ENCODE measurements around the gene EPSTI1.
"Not testable (repeated sequence)": the region's sequence is repeated elsewhere in the genome, so short reads cannot be mapped to it uniquely, and the experiment has no call there.

Gene EPSTI1

GRCh38 chr13:43005460-43006236 is 13.6 kb upstream of the EPSTI1 start:
- no peak for DNase-seq

- DNase-seq, result no peak
Observed at GRCh38 chr13:43003729-43004128, 11.7 kb upstream of the EPSTI1 start.

GRCh38 chr13:43003010-43003409 is 11.0 kb upstream of the EPSTI1 start:
- DNase-seq, result no peak

GRCh38 chr13:43002021-43002420 is 10.0 kb upstream of the EPSTI1 start:
- no peak for DNase-seq

- DNase-seq, result no peak
Observed at GRCh38 chr13:43000676-43001075, 8.6 kb upstream of the EPSTI1 start.

GRCh38 chr13:42999491-42999890 is 7.5 kb upstream of the EPSTI1 start:
- DNase-seq, result no peak

- DNase-seq, result no peak
Observed at GRCh38 chr13:42997381-42997780, 5.3 kb upstream of the EPSTI1 start.

- DNase-seq, result no peak
Observed at GRCh38 chr13:42996584-42996983, 4.5 kb upstream of the EPSTI1 start.

- DNase-seq, result no peak
Observed at GRCh38 chr13:42994878-42995277, 2.8 kb upstream of the EPSTI1 start.

- no peak for DNase-seq
Observed at GRCh38 chr13:42992764-42993122, 702 bp upstream of the EPSTI1 start.

- DNase-seq, result not testable (repeated sequence)
Observed at GRCh38 chr13:42991233-42991897, 676 bp downstream of the EPSTI1 start.

GRCh38 chr13:42990291-42991232 is 1.5 kb downstream of the EPSTI1 start:
- DNase-seq, result no peak

GRCh38 chr13:42986176-42986574 is 5.9 kb downstream of the EPSTI1 start:
- no peak for DNase-seq

- no peak for DNase-seq
Observed at GRCh38 chr13:42985312-42986175, 6.5 kb downstream of the EPSTI1 start.

- no peak for DNase-seq
Observed at GRCh38 chr13:42984691-42985090, 7.3 kb downstream of the EPSTI1 start.

- DNase-seq, result no peak
Observed at GRCh38 chr13:42984026-42984425, 8.0 kb downstream of the EPSTI1 start.

GRCh38 chr13:42981853-42982252 is 10.2 kb downstream of the EPSTI1 start:
- no peak for DNase-seq

- no peak for DNase-seq
Observed at GRCh38 chr13:42981317-42981716, 10.7 kb downstream of the EPSTI1 start.

- no peak for DNase-seq
Observed at GRCh38 chr13:42977219-42977659, 14.8 kb downstream of the EPSTI1 start.

- DNase-seq, result no peak
Observed at GRCh38 chr13:42976066-42976465, 16.0 kb downstream of the EPSTI1 start.

- no peak for DNase-seq
Observed at GRCh38 chr13:42973581-42973980, 18.5 kb downstream of the EPSTI1 start.

GRCh38 chr13:42971691-42972347 is 20.2 kb downstream of the EPSTI1 start:
- no peak for DNase-seq
